ENCODE results near the gene SUPT3H.
"Not testable (repeated sequence)": the region's sequence is repeated elsewhere in the genome, so short reads cannot be mapped to it uniquely, and the experiment has no call there.

SUPT3H gene

GRCh38 chr6:45184937-45185336 lies 192.8 kb downstream of the SUPT3H start:
- DNase-seq = no peak

DNA sequence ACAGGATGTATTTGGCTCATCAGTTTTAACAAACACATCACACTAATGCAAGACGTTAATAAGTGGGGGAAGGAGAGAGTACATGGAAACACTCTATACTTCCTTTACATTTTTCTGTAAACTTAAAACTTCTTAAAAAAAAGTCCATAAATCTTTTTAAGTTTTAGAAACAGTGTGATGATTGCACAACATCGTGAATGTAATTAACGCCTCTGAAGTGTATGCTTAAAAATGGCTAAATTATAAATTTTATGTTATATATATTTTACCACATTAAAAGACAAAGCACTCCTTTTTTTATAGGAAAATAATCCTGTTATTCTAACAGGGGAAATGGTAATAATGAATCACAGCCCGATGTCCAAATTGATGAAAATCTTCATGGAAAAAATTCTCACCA lies 193.7 kb downstream of the SUPT3H start:
- no peak for DNase-seq

DNA sequence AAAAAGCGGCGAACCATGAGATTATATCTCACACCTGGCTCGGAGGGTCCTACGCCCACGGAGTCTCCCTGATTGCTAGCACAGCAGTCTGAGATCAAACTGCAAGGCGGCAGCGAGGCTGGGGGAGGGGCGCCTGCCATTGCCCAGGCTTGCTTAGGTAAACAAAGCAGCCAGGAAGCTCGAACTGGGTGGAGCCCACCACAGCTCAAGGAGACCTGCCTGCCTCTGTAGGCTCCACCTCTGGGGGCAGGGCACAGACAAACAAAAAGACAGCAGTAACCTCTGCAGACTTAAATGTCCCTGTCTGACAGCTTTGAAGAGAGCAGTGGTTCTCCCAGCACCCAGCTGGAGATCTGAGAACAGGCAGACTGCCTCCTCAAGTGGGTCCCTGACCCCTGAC lies 201.4 kb downstream of the SUPT3H start:
- not testable (repeated sequence) for DNase-seq

DNA sequence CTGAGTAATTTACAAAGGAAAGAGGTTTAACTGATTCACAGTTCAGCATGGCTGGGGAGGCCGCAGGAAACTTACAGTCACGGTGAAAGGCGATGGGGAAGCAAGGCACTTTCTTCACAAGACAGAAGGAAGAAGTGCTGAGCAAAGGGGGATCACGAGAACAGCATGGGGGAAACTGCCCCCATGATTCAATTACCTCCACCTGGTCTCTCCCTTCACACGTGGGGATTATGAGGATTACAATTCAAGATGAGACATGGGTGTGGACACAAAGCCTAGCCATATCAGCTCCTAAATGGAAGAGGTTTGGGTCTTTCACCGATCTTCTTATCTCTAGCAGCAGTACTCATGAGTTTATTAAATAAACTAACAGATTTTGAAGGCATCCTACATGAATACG lies 202.5 kb downstream of the SUPT3H start:
- DNase-seq = no peak

DNA sequence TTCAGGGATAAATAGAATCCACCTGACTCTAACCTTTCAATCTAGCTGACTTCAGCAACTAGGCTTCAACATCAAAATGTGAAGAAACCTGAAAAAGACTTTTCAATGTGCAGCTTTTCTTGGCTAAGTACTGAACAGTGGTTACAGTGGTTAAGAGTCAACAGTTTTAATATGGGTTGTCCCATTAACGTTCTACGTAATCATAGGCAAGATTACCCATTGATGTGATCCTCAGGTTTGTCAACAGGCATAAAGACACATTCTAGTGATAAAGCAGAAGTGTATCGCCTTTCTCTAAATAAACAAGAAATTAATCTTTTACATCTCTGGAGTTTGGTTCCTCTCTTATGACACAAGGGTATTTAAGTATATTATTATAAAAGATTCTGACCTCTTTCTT lies 203.7 kb downstream of the SUPT3H start:
- no peak for DNase-seq

- no peak for DNase-seq
Measured at GRCh38 chr6:45171380-45171779, 206.4 kb downstream of the SUPT3H start.

DNA sequence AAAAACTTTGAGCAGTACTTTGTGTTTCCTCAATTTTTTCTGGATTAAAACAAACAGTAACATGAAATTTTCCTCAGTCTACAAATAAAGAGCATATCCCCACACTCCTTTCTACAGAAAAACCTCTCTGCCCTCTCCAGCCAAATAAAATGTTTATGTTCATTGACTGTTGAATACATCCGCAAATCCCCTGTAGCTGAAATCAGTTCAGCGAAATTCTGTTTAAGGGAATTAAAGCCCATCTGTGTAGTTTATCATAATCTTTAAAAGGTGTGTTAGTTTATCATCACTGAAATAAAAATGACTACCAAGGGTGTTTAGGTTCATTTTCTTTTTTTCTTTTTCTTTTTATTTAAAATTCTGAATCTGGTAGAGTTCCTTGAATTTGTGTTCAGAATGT lies 207.4 kb downstream of the SUPT3H start:
- no peak for DNase-seq

DNA sequence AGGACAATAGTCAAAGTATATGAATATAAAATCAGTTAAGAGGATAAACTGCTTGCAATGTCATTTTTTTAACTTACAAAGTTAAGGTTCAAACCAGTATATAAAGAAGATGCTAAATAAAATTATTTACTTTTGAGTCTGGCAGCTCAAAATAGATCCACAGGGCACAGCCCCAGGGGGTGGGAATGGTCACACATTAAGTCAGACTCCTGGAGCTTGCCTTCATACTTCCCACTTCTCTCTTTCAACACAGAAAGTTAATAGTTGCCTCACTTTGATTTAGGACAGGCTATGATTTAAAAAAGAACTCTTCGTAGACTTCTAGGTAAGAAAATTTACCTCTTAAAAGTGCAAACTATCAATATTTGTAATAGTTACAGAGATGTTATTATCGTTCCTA lies 207.9 kb downstream of the SUPT3H start:
- no peak for DNase-seq

GRCh38 chr6:45163952-45164766 lies 213.6 kb downstream of the SUPT3H start:
- DNase-seq = no peak

DNA sequence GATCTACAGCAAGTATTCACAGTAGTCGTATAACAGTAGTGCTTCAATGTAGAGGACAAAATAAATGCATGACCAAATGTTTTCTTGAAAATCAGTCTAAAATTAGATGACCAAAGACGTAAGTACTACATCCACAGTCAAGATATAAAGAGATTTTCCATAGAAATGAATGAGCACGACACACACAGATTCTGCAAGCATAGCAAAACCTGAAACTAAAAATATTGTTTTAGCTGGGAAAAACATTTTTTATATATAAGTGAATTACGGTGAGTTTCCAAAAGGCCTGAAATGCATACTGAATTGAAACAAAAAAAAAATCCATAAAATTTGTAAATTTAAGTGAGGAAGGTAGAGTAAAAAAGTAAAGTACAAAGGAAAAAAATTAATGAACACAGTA lies 217.4 kb downstream of the SUPT3H start:
- DNase-seq = no peak

- DNase-seq = no peak
Measured at GRCh38 chr6:45156075-45156474, 221.7 kb downstream of the SUPT3H start.

GRCh38 chr6:45155341-45155894 lies 222.3 kb downstream of the SUPT3H start:
- DNase-seq = no peak

DNA sequence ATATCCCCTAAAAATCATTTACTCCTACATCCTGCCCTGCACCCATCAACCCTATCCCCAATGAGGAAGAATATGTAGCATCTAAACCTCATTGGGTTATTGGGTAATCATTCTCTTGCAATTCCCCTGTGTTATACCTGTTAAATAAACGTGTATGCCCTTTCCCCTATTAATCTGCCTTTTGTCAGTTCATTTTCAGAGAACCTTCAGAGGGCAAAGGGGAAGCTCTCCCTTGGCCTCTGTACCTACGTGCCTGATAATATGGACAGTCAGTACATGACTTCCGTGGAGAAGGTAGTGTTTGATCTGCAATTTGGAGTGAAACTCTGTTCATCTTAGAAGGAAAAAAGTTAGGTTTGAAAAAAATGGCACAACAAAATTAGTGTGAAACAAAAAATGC lies 223.1 kb downstream of the SUPT3H start:
- no peak for DNase-seq

GRCh38 chr6:45148711-45149341 lies 228.9 kb downstream of the SUPT3H start:
- no peak for DNase-seq

GRCh38 chr6:45148278-45148677 lies 229.5 kb downstream of the SUPT3H start:
- DNase-seq = no peak

DNA sequence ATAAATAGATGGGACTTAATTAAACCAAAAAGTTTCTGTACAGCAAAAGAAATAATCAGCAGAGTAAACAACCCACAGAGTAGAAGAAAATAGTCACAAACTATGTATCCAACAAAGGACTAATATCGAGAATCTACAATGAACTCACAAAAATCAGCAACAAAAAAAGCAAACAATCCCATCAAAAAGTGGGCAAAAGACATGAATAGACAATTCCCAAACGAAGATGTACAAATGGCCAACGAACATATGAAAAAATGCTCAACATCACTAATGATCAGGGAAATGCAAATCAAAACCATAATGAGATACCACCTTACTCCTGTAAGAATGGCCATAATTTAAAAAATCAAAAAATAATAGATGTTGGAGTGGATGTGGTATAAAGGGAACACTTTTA lies 232.1 kb downstream of the SUPT3H start:
- not testable (repeated sequence) for DNase-seq

GRCh38 chr6:45138765-45139164 lies 239.0 kb downstream of the SUPT3H start:
- DNase-seq = no peak

DNA sequence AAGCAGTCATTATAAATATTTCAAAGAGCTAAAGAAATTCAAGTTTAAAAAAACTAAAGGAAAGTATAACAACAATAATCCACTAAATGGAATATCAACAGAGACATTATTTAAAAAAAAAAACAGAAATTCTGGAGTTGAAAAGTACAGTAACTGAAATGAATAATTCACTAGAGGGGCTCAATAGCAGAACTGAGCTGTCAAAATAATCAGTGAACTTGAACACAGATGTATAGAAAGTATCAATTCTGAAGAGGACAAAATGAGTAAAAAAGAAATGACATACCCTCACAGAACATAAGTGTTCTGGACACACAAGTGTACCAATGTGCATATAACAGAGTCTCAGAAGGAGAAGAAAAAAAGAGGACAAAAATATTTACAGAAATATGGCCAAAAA lies 241.2 kb downstream of the SUPT3H start:
- no peak for DNase-seq

- no peak for DNase-seq
Measured at GRCh38 chr6:45132658-45133294, 245.0 kb downstream of the SUPT3H start.

- no peak for DNase-seq
Measured at GRCh38 chr6:45132059-45132458, 245.7 kb downstream of the SUPT3H start.

GRCh38 chr6:45129051-45129450 lies 248.7 kb downstream of the SUPT3H start:
- no peak for DNase-seq

- no peak for DNase-seq
Measured at GRCh38 chr6:45127185-45127584, 250.5 kb downstream of the SUPT3H start.
